Memory B cell (primary cell): Measurements from ENCODE around the gene PTDSS2.

Experiments
- ATAC-seq: fragments of 150-1000 bp; cut with Tn5 transposase; 2 replicates; pipeline ENCODE4 v1.10.0; 2021; ENCODE audit warnings: low read depth, mild to moderate bottlenecking, moderate library complexity
- DNase-seq, 2 donors: peaks; one replicate each; pipeline ENCODE4 v3.0.0; 2022; ENCODE audit warnings: low spot score in 2 of 2
- H3K27ac Mint-ChIP-seq: one replicate; pipeline ENCODE4 v1.8.0; 2022; ENCODE audit warnings: mild to moderate bottlenecking, moderate library complexity, mixed read lengths
- H3K27me3 Mint-ChIP-seq: one replicate; pipeline ENCODE4 v1.8.0; 2022; ENCODE audit warnings: mixed read lengths
- H3K36me3 Mint-ChIP-seq: one replicate; pipeline ENCODE4 v1.8.0; 2022; ENCODE audit warnings: mild to moderate bottlenecking, mixed read lengths
- H3K4me1 Mint-ChIP-seq: one replicate; pipeline ENCODE4 v1.8.0; 2022; ENCODE audit warnings: mixed read lengths
- H3K4me3 Mint-ChIP-seq: one replicate; pipeline ENCODE4 v1.8.0; 2022; ENCODE audit warnings: mild to moderate bottlenecking, moderate library complexity, mixed read lengths
- H3K9me3 Mint-ChIP-seq: one replicate; pipeline ENCODE4 v1.8.0; 2022; ENCODE audit warnings: mixed read lengths

The PTDSS2 gene

DNA sequence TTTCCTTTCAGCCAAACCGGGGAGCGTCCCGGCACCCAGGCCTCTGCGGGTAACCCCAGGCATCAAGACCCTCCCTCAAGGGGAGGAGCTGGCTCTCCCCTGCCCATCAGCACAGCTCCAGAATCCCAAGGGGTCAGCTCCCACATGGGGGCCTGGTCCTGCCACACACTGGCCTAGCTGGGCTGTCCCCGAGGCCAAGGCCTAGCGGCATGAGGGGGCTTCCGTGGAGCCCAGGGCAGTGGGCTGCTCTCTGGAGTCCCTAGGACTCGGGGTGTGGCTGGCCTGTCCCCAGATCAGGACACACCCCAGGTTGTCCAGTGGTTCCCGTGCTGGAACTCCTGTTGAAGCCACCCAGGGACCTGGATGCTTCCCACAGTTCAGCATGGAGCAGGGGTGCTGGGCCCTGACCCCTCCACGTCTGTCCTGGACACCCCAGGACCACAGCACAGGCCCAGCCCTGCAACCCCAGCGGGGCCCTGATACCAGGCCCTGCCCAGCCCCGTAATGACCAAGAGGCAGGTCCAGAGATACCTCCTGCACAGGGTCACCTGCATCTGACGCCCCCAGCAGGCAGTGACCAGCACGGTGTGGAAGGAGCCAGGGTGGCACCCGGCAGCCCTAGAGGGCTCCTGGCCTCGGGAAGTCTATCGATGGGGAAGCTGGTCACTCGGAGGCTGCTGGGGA is 79.8 kb downstream of the PTDSS2 start:
- no peak for DNase-seq
- ATAC-seq = no peak
- Mint-ChIP-seq H3K36me3 (peaks cover 4% of the 10 kb centered on the region), H3K27me3 (no peaks in the 10 kb centered on the region), H3K4me1 (peaks cover 4% of the 10 kb centered on the region), H3K4me3 (no peak overlapping the region), H3K9me3 (no peaks in the 10 kb centered on the region), H3K27ac (no peak overlapping the region)

DNA sequence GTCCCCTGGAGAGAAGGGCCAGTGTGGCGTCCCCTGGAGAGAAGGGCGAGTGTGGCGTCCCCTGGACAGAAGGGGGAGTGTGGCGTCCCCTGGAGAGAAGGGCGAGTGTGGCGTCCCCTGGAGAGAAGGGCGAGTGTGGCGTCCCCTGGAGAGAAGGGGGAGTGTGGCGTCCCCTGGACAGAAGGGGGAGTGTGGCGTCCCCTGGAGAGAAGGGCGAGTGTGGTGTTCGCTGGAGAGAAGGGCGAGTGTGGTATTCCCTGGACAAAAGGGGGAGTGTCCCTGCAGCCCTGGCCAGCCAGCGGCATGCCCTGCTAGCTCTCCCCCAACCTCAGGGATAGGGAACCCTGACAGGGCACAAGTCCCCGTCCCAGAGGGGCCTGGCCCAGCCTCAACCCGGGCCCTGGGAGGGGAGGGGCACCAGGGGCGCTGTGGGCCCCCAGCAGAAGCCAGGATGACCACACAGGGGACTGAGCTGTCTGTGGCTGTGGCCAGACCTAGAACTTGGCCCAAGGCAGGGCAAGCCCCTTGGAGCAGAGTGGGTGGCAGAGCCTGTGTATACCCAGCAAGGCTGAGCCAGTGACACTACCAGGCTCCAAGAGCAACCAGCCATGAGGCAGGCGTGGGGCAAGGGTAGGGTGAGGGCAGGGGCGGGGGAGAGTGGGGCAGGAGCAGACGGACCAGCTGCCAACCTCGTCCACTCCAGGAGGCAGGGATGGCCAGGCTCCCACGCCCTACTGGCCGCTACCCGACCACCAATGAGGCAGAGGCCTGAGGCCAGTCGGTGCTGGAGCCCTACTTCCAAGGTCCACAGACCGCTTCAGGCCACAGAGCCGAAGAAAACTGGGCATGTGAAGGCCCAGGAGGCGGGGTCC is 81.1 kb downstream of the PTDSS2 start:
- peaks cover 6% of the 10 kb centered on the region for H3K4me1 Mint-ChIP-seq
- H3K27ac Mint-ChIP-seq = no peak overlapping the region
- H3K4me3 Mint-ChIP-seq = no peak overlapping the region
- H3K27me3 Mint-ChIP-seq = no peaks in the 10 kb centered on the region
- no peaks in the 10 kb centered on the region for H3K9me3 Mint-ChIP-seq
- DNase-seq = no peak
- peaks cover 4% of the 10 kb centered on the region for H3K36me3 Mint-ChIP-seq
- no peak for ATAC-seq

DNA sequence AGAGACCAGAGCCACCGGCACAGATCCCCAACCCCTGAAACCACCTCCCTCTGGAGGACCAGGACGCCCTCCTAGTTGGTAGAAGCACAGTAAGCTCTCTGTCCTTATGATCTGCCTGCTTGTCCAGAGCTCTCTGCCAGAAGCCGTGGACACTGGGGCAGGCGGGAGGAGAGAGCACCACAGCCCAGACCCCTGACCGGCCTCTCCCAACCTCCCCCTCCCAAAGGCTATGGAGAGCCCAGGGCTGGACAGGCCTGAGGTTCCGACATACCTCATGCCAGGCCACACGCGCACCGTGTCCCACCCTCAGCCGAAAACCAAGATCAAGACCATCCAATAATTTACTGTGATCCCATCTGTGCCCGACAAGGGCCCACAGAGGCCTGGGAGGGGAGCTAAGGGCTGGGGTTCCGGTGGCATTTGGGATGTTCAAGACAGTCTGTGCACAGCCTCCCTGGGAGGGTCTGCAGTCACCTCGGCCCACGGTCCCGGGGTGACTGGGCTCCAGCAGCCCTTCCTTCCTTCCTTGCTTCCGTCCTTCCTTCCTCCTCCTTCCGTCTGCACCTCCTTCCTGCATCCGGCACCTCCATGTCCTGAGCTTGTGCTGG is 81.9 kb downstream of the PTDSS2 start:
- DNase-seq (no peak), ATAC-seq (no peak)
- Mint-ChIP-seq H3K36me3 (peaks cover 4% of the 10 kb centered on the region), H3K4me1 (peaks cover 6% of the 10 kb centered on the region), H3K9me3 (no peaks in the 10 kb centered on the region), H3K27ac (no peak overlapping the region), H3K27me3 (no peaks in the 10 kb centered on the region), H3K4me3 (no peak overlapping the region)

DNA sequence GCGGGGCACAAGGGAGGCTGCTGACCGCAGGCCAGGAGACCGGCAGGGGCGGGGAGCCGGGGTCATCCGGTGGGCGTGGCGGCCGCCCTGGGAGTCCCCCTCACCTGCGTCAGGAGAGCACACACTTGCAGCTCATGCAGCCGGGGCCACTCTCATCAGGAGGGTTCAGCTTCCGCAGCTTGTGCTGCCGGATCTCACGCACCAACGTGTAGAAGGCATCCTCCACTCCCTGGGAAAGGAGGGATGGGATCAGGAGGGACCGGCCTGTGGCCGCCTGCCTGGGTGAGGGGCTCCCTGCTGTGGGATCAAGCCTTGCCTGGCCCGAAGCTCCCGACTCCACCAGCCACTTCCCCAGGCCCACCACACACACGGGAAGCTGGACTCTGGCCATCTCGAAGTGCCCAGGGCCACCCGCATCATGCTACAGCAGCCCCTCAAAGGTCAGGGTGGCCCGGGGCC is 82.5 kb downstream of the PTDSS2 start:
- DNase-seq = no peak
- ATAC-seq = no peak
- Mint-ChIP-seq H3K36me3 (peaks cover 4% of the 10 kb centered on the region), H3K9me3 (no peaks in the 10 kb centered on the region), H3K27ac (no peak overlapping the region), H3K4me3 (no peak overlapping the region), H3K4me1 (peaks cover 8% of the 10 kb centered on the region), H3K27me3 (no peaks in the 10 kb centered on the region)

DNA sequence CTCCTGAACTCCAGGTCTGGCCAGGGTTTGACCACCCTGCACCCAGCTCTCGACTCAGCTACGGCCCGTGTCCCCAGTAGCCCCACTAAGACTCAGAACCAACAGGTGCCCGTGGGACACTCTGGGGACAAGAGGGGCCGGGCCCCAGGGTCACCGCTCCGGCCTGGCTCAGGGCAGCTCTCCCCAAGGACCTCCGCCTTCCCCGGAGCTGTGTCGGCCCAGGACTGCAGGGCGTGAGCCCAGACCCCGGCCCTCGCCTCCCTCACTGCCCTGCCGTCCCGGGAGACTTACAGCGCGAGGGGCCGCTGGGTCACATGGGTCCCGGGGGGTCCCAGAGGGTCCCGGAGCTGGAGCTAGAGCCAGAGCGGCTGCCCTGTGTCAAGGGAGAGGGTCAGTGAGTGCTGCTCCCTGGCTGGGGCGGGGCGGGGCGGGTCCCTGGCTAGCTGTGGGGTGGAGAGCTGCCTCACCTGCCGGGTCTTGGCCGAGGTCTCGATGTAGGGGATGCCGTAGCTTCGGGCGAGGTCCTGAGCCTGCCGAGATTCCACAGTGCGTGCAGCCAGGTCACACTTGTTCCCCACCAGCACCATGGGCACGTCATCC is 83.0 kb downstream of the PTDSS2 start:
- Mint-ChIP-seq H3K4me3 (no peak overlapping the region), H3K9me3 (no peaks in the 10 kb centered on the region), H3K27ac (no peak overlapping the region), H3K4me1 (peaks cover 12% of the 10 kb centered on the region), H3K27me3 (no peaks in the 10 kb centered on the region), H3K36me3 (peaks cover 4% of the 10 kb centered on the region)
- no peak for ATAC-seq
- DNase-seq = no peak

DNA sequence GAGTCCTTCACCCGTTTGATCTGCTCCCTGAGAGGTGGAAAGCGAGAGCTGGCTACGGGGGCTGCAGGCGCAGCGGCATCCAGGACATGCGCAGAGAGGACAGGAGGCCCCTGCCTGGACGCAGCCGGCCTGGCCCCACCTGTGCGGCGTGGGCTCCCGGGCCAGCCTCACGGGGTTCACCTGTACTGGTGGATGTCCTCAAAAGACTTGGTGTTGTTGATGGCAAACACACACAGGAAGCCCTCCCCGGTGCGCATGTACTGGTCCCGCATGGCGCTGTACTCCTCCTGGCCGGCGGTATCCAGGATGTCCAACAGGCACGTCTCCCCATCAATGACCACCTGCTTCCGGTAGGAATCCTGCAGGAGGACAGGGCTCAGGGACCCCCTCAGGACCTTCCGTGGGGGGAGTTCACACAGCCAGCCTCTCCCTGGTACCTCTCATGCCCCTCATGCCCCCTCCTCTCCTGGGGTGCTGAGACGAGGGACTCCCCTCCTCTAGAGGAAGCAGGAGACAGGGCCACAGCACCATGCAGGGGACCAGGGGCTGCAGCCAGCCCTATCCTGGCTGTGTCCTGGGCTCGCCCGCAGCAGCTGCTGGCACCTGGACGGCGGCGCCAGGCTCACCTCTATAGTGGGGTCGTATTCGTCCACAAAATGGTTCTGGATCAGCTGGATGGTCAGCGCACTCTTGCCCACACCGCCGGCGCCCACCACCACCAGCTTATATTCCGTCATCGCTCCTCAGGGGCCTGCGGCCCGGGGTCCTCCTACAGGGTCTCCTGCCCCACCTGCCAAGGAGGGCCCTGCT is 83.7 kb downstream of the PTDSS2 start:
- DNase-seq = no peak
- Mint-ChIP-seq H3K4me3 (peak overlapping the region; percentile 46), H3K27ac (no peak overlapping the region), H3K36me3 (peaks cover 4% of the 10 kb centered on the region), H3K4me1 (peaks cover 16% of the 10 kb centered on the region), H3K27me3 (no peaks in the 10 kb centered on the region), H3K9me3 (no peaks in the 10 kb centered on the region)
- ATAC-seq = no peak

DNA sequence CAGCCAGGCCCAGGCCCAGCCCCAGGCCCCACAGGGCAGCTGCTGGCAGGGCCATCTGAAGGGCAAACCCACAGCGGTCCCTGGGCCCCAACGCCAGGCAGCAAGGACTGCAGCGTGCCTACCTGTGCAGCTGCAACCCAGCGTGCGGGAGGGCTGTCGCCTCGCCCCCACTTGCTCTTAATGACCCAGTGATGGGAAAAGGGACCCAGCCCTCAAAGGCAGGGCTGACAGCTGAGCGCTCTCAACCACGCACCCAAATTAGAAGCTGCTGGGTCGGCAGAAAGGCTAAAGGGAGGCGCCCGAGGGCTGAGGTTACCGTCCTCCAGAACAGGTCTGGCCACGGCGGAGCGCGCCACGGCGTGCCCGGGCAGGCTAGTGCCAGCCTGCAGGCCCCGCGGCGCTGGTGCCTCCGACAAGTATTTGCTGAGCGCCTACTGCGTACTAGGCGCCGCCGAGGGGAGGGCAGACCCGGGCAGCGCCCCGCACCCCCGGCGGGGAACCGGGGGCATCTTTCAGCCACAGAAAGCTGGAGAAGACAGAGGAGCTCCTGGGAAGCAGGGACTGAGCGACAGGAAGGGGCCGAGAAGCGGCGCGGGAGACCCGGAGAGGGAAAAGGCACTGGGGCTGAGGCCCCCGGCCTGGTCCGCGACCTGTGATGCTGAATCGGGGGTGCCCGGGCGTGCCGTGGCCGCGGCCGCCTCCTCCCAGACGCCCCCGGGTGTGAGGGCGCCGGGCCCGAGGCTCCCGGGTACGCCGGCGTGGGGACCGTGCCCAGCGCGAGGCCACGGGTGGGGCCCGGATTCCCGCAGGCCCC is 84.5 kb downstream of the PTDSS2 start:
- Mint-ChIP-seq H3K27ac (no peak overlapping the region), H3K4me1 (peaks cover 17% of the 10 kb centered on the region), H3K9me3 (no peaks in the 10 kb centered on the region), H3K4me3 (peak overlapping the region; percentile 78), H3K27me3 (no peaks in the 10 kb centered on the region), H3K36me3 (peaks cover 4% of the 10 kb centered on the region)
- DNase-seq = peak in 1 of 2 donors; percentile 55
- ATAC-seq = no peak

DNA sequence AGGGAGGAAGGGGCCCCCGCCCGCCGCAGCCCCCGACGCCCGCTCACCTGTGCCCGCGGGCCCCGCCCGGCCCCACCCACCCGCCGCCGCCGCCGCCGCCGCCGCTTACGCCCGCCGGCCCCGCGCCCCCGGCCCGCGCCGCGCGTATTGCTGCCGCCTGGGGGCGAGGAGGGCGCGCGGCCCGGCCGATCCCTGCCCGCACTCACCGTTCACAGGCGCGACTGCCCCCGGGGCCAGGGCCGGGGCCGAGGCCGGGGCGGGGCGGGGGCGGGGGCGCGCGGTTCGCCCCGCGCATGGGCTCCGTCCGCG is 85.1 kb downstream of the PTDSS2 start:
- DNase-seq = no peak
- Mint-ChIP-seq H3K9me3 (no peaks in the 10 kb centered on the region), H3K36me3 (peaks cover 4% of the 10 kb centered on the region), H3K4me3 (no peak overlapping the region), H3K27me3 (no peaks in the 10 kb centered on the region), H3K27ac (no peak overlapping the region), H3K4me1 (peaks cover 19% of the 10 kb centered on the region)
- peak; percentile 12 for ATAC-seq

DNA sequence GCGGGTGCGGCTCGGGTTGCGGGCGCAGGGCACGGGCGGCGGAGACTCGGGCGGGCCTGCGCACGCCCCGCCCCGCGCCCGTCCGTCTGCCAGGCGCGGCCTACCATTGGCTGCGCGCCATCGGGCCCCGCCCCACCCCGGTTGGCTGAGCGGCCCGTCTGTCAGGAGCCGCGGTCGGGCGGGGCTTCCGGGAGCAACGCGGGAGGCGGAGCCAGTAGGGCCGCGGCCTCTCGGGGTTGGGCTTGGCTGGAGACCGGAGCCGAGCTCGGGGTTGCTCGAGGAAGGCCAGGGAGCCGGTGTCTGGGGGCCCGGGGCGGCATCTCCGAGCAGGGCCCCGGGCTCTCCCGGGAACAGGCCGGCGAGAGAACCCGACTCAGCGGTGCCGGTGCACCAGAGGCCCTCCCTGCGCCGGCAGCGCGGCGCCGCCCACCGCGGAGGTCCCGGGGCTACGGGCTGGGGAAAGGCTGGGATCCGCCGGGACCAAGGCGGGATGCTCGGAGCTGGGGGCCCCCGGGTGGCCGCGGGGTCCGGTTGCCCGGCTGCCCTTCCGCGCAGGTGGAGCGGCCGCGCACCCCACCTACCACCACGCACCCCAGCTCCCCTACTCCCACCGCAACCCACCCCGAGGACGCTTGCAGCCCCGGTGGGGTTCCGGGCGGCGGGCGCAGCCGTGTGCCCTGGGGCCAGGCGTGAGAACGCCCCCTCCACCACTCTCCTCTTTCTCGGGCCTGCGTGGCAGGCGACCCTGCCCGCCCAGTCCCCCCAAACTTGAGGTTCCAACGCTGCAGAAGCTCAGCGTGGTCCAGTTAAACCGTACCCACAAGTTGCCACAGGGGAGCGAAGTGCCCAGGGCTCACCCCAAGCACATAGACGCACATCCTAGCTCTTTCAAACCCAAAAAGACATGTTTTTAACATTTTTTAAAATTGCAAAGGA is 85.7 kb downstream of the PTDSS2 start, which contains the start of gene HRAS:
TSS of gene HRAS (minus strand) at position 58 of the 936 bp plus-strand sequence.
- H3K27me3 Mint-ChIP-seq = no peaks in the 10 kb centered on the region
- DNase-seq (peak; percentile 93 to 98), ATAC-seq (peak; percentile 74)
- peak within 1 kb of the TSS; percentile 93 for H3K4me3 Mint-ChIP-seq
- no peaks in the 10 kb centered on the region for H3K9me3 Mint-ChIP-seq
- peak within 1 kb of the TSS; percentile 94 for H3K27ac Mint-ChIP-seq
- H3K4me1 Mint-ChIP-seq = peaks cover 19% of the 10 kb centered on the region
- peaks cover 4% of the 10 kb centered on the region for H3K36me3 Mint-ChIP-seq

DNA sequence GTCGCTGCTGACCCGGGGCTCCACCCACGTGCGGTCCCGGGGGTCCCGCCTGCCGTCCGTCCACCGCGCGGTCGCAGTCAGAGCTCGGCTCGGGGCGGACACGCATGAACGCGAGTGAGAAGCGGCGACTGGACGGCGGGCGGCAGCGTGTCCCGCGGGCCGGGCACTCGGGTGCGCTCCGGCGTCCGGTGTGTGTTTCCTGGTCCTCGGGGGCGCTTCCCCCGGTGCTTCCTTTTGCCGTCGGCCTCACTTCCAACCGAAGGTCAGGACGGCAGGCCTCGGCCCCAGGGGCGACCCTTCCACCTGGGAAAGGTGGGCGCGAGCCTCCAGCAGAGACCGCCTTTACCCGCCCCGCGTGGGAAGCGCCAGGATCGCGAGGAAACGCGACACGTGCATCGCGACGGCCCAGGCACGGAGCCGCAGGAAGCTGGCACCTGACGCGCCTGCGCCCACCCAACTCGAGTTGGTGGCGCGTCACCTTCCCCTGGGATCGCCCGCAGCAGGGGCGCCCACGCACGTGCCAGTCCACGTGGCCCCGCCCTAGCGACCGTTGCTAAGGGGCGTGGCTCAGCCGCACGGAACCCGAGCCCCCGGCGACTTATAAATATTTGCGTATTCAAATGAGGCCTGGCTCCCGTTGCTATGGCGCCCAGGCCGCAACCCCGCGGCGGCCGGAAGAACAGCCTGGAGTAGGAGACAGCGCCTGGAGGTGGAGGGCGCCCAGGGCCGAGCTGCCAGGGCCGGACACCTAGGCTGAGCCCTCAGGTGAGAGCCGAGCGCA is 87.0 kb downstream of the PTDSS2 start, which contains the start of gene LRRC56:
TSS of gene LRRC56 (plus strand) at position 687 of the 781 bp plus-strand sequence. CDS start 3,158 bp downstream, outside the sequence.
- Mint-ChIP-seq H3K9me3 (no peaks in the 10 kb centered on the region), H3K27me3 (no peaks in the 10 kb centered on the region), H3K4me3 (peak within 1 kb of the TSS; percentile 93), H3K36me3 (peaks cover 5% of the 10 kb centered on the region), H3K27ac (peak within 1 kb of the TSS; percentile 94), H3K4me1 (peaks cover 20% of the 10 kb centered on the region)
- peak; percentile 98 to 100 for DNase-seq
- peak; percentile 58 for ATAC-seq

DNA sequence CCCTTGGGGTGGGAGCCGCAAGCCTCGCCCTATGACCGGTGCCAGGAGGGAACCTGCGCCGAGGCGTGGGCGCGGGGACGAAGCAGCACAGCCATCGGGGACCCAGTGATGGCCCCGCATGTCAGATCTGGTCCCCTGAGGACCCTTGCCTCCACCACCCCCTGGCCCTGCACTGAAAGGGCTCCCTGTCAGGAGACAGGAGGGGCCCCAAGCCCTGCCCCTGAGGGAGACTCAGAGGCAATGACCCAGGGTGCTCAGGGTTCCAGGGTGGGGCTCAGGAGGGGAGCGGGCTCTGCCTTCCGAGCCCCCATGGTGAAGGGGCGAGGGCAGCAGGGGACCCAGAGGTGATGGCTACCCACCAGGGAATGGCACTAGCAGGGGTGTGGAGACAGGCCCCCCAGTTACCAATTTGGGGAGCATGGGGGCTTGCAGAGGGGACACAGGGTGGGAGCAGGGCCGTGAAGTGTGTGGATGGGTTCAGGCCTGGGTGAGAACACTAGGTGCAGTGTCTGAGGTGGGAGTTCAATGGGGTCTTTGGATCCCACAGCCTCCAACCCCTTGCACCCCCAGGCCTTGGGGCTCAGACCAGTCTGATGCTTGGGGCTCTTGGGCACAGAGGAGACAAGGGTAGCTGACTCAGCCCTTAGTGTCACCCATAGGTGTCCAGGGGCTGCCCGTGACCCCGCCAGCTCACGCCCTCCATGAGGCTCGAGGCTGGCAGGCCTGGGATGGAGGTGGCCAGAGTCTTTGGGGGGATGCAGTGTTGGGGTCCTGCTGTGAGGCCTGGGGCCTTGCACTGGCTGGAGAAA is 87.7 kb downstream of the PTDSS2 start:
- DNase-seq (no peak), ATAC-seq (no peak)
- Mint-ChIP-seq H3K4me3 (peak overlapping the region; percentile 93), H3K4me1 (peaks cover 22% of the 10 kb centered on the region), H3K36me3 (peaks cover 5% of the 10 kb centered on the region), H3K27me3 (no peaks in the 10 kb centered on the region), H3K9me3 (no peaks in the 10 kb centered on the region), H3K27ac (peak overlapping the region; percentile 94)
